HCT116 (cell line): ENCODE data around the gene MXD3. TPM values are rescaled to one million over a fixed set of nuclear protein-coding genes. Genes with fewer than 3 reads are reported as not detected.

Source experiments
- ATAC-seq: fragments of 200-7000 bp; cut with Tn5 transposase; 2 replicates; pipeline ENCODE4 v1.9.1; 2020; ENCODE audit warnings: mild to moderate bottlenecking, moderate library complexity
- BruUV-seq: library from RNA; stranded (reverse); fragments of 400-500 nt; replicated peaks from 2 replicates; lab custom pipeline; 2021; lab: Mats Ljungman, UMichigan
- CTCF ChIA-PET: fragments of 300-600 bp; sonication (Branson Sonifier 250); formaldehyde crosslinking; loops from one replicate; lab custom pipeline; 2021; ENCODE audit warnings: antibody characterized with exemption; lab: Charles Lee
- POLR2A ChIA-PET: fragments of 300-600, 350-600 bp; sonication (Branson Sonifier 250); formaldehyde crosslinking; loops from one replicate; lab custom pipeline; 2021; ENCODE audit warnings: antibody characterized with exemption; lab: Charles Lee
- RAD21 ChIA-PET, 2 experiments: fragments of 300-600 bp; sonication (Branson Sonifier 250); formaldehyde crosslinking; loops; one replicate each; lab custom pipeline; 2023; ENCODE audit warnings: low total read pairs in 2 of 2; ENCODE audit not compliant: uncharacterized antibody in 2 of 2, unreplicated experiment in 2 of 2, low non-redundant PET in 1 of 2; lab: Charles Lee
- DNase-seq: peaks from one replicate; pipeline ENCODE4 v3.0.0-alpha.2; 2010; ENCODE audit warnings: low read depth, low spot score
- H2AFZ ChIP-seq: fragments of 200-600 bp; shearing (Covaris generic), sonication (generic); 2 replicates; pipeline ENCODE4 v1.6.1; 2017; ENCODE audit warnings: low read depth, mixed run types, mixed read lengths, antibody characterized with exemption, low read length; ENCODE audit not compliant: poor library complexity, severe bottlenecking
- H3K27ac ChIP-seq: 2 replicates; pipeline ENCODE4 v1.5.1; 2012; ENCODE audit warnings: low read depth, low read length
- H3K27me3 ChIP-seq: fragments of 200-600 bp; sonication (generic); 2 replicates; pipeline ENCODE4 v1.6.1; 2016; ENCODE audit warnings: mixed run types, low read length, mixed read lengths; ENCODE audit not compliant: insufficient read depth
- H3K36me3 ChIP-seq, 2 experiments: fragments of 200-500 bp in 1 of 2; fragments of 200-600 bp in 1 of 2; sonication (Bioruptor generic) in 1 of 2; sonication (generic) in 1 of 2; 2 replicates each; pipeline versions ENCODE4 v1.5.1 to v1.6.1; 2014 to 2016; ENCODE audit warnings: low read length in 2 of 2, inconsistent platforms in 1 of 2, mixed read lengths in 1 of 2, mixed run types in 1 of 2; ENCODE audit not compliant: insufficient read depth in 2 of 2, control insufficient read depth in 1 of 2
- H3K4me1 ChIP-seq, 2 experiments: fragments of 200-600 bp in 1 of 2; sonication (generic) in 1 of 2; 2 replicates each; pipeline versions ENCODE4 v1.5.1 to v1.6.1; 2012 to 2017; ENCODE audit warnings: low read length in 2 of 2, inconsistent platforms in 1 of 2, mild to moderate bottlenecking in 1 of 2, mixed read lengths in 1 of 2, mixed run types in 1 of 2, moderate library complexity in 1 of 2; ENCODE audit not compliant: insufficient read depth in 2 of 2, control insufficient read depth in 1 of 2
- H3K4me2 ChIP-seq: fragments of 200-600 bp; sonication (generic); 2 replicates; pipeline ENCODE4 v1.6.1; 2017; ENCODE audit warnings: mixed run types, low read length, mixed read lengths
- H3K4me3 ChIP-seq, 2 experiments: fragments of 200-600 bp in 1 of 2; sonication (generic) in 1 of 2; replicated peaks in 1 of 2; 2 replicates each; pipeline ENCODE4 v1.5.1; 2011 to 2016; ENCODE audit warnings: low read length in 2 of 2, control low read depth in 1 of 2, low read depth in 1 of 2, mild to moderate bottlenecking in 1 of 2, mixed read lengths in 1 of 2, mixed run types in 1 of 2
- H3K79me2 ChIP-seq: fragments of 200-600 bp; sonication (generic); 2 replicates; pipeline ENCODE4 v1.6.1; 2017; ENCODE audit warnings: mild to moderate bottlenecking, mixed run types, low read length, moderate library complexity, mixed read lengths; ENCODE audit not compliant: insufficient read depth
- H3K9ac ChIP-seq: fragments of 200-600 bp; sonication (generic); 2 replicates; pipeline ENCODE4 v1.6.1; 2016; ENCODE audit warnings: low read length, mixed read lengths
- H3K9me2 ChIP-seq: fragments of 200-600 bp; sonication (generic), shearing (Covaris generic); 2 replicates; pipeline ENCODE4 v1.6.1; 2017; ENCODE audit warnings: mixed run types, mild to moderate bottlenecking, moderate library complexity; ENCODE audit not compliant: insufficient read depth
- H3K9me3 ChIP-seq, 2 experiments: fragments of 200-500 bp in 1 of 2; fragments of 200-600 bp in 1 of 2; sonication (Bioruptor generic) in 1 of 2; sonication (generic) in 1 of 2; 2 replicates each; pipeline ENCODE4 v1.6.1; 2014 to 2017; ENCODE audit warnings: low read length in 2 of 2, mixed read lengths in 2 of 2, inconsistent platforms in 1 of 2, low read depth in 1 of 2, mild to moderate bottlenecking in 1 of 2, mixed run types in 1 of 2, moderate library complexity in 1 of 2; ENCODE audit not compliant: control insufficient read depth in 1 of 2, insufficient read depth in 1 of 2
- H4K20me1 ChIP-seq: fragments of 200-600 bp; sonication (generic), shearing (Covaris generic); 2 replicates; pipeline ENCODE4 v1.6.1; 2017; ENCODE audit warnings: mixed run types, mild to moderate bottlenecking, moderate library complexity; ENCODE audit not compliant: insufficient read depth
- ATF3 ChIP-seq: IDR thresholded peaks from 2 replicates; pipeline ENCODE4 v1.6.1; 2012
- CEBPB ChIP-seq: IDR thresholded peaks from 2 replicates; pipeline ENCODE4 v1.6.1; 2012; ENCODE audit warnings: low read depth
- EGR1 ChIP-seq: IDR thresholded peaks from 2 replicates; pipeline ENCODE4 v1.6.1; 2012; ENCODE audit warnings: low read depth
- EZH2 ChIP-seq: fragments of 200-600 bp; sonication (generic); IDR thresholded peaks from 2 replicates; pipeline ENCODE4 v1.6.1; 2017; ENCODE audit warnings: antibody characterized with exemption, mixed run types
- JUND ChIP-seq: IDR thresholded peaks from 2 replicates; pipeline ENCODE4 v1.6.1; 2012
- RAD21 ChIP-seq: IDR thresholded peaks from 2 replicates; pipeline ENCODE4 v1.6.1; 2012; ENCODE audit warnings: low read depth, mild to moderate bottlenecking
- SP1 ChIP-seq: IDR thresholded peaks from 2 replicates; pipeline ENCODE4 v1.6.1; 2012; ENCODE audit warnings: low read depth
- SRF ChIP-seq: IDR thresholded peaks from 2 replicates; pipeline ENCODE4 v1.6.1; 2012; ENCODE audit warnings: low read depth
- YY1 ChIP-seq: IDR thresholded peaks from 2 replicates; pipeline ENCODE4 v1.6.1; 2011; ENCODE audit warnings: low read length, low read depth, moderate library complexity, mild to moderate bottlenecking; ENCODE audit not compliant: insufficient replicate concordance; ENCODE audit errors: extremely low read depth
- ZFX ChIP-seq: fragments of 450-650 bp; IDR thresholded peaks from 2 replicates; pipeline ENCODE4 v1.6.1; 2017
- intact Hi-C: fragments of 100-400 bp; cut with micrococcal nuclease; formaldehyde crosslinking; loops from 2 replicates; pipeline ENCODE4 v1.10.0; 2022
- total RNA-seq: library from RNA; stranded (reverse); gene quantifications from one replicate; pipeline ENCODE4 v1.2.1, GENCODE V29; 2021; ENCODE audit not compliant: unreplicated experiment
- TF ChIP-seq, protein P1 (sequence below), 3 experiments: fragments of 200-600 bp in 1 of 3; sonication (generic) in 1 of 3; IDR thresholded peaks in 2 of 3; conservative IDR thresholded peaks in 1 of 3; 2 replicates each; pipeline ENCODE4 v1.5.1; 2012 to 2017; ENCODE audit warnings: low read depth in 2 of 3, low read length in 2 of 3, antibody characterized with exemption in 1 of 3, borderline replicate concordance in 1 of 3, control low read depth in 1 of 3, mild to moderate bottlenecking in 1 of 3, mixed read lengths in 1 of 3, mixed run types in 1 of 3, moderate library complexity in 1 of 3; ENCODE audit not compliant: insufficient read depth in 1 of 3
- TF ChIP-seq, protein P2 (sequence below): IDR thresholded peaks from 2 replicates; pipeline ENCODE4 v1.6.1; 2012

MXD3 gene
- total RNA-seq, 1 experiment from 2014 or later: 37.6 TPM

DNA sequence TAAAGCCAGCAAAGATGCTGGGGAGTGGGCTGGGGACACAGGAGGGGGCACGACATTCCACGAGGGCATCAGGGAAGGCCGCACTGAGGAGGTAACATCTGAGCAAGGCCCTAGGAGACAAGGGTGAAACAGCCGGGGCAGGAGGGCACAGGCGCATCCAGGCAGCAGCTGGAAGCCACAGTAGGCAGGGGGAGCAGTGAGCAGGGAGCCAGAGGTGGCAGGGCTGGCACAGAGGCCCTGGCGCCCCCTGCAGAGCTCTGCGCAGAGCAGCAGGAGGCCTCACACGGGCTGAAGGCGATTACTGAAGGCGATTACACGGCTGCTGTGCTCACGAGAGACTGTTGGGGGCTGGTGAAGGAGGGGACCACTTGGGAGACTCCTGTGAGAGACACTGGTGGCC, 24.4 kb upstream of the MXD3 start:
- ChIA-PET CTCF (interaction anchor here (1.0 to 1.3 kb wide), 3 partner anchors 26 to 222 kb away, joined by 3 read pairs; no protein-coding TSS in a partner anchor), RAD21 (no interaction called here), POLR2A (no interaction called here)
- Histone ChIP-seq H3K27ac (no peak overlapping the region), H4K20me1 (no peaks in the 10 kb centered on the region), H3K27me3 (no peaks in the 10 kb centered on the region), H3K36me3 (peaks cover 30 to 35% of the 10 kb centered on the region in 2 experiments; a peak in 3 of 4 replicates), H3K9ac (no peak overlapping the region), H3K9me3 (no peaks in the 10 kb centered on the region), H3K4me3 (no peak overlapping the region), H3K4me1 (no peaks in the 10 kb centered on the region), H3K79me2 (peaks cover 14% of the 10 kb centered on the region), H3K9me2 (no peaks in the 10 kb centered on the region), H3K4me2 (no peak overlapping the region), H2AFZ (no peak overlapping the region)
- TF ChIP-seq ZFX: no peak
- TF ChIP-seq, protein P1, sequence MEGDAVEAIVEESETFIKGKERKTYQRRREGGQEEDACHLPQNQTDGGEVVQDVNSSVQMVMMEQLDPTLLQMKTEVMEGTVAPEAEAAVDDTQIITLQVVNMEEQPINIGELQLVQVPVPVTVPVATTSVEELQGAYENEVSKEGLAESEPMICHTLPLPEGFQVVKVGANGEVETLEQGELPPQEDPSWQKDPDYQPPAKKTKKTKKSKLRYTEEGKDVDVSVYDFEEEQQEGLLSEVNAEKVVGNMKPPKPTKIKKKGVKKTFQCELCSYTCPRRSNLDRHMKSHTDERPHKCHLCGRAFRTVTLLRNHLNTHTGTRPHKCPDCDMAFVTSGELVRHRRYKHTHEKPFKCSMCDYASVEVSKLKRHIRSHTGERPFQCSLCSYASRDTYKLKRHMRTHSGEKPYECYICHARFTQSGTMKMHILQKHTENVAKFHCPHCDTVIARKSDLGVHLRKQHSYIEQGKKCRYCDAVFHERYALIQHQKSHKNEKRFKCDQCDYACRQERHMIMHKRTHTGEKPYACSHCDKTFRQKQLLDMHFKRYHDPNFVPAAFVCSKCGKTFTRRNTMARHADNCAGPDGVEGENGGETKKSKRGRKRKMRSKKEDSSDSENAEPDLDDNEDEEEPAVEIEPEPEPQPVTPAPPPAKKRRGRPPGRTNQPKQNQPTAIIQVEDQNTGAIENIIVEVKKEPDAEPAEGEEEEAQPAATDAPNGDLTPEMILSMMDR (IDR thresholded peaks at IDR 0.05 in 2 of 3, conservative IDR thresholded peaks at IDR 0.05 in 1 of 3; ENCODE audit: borderline replicate concordance in 1 of 3, insufficient read depth in 1 of 3, low read depth in 2 of 3, low read length in 2 of 3): peak; percentile 59 to 96 (median 76)
- TF ChIP-seq EZH2: no peak
- no peak for TF ChIP-seq EGR1
- no peak for TF ChIP-seq CEBPB
- TF ChIP-seq, protein P2, sequence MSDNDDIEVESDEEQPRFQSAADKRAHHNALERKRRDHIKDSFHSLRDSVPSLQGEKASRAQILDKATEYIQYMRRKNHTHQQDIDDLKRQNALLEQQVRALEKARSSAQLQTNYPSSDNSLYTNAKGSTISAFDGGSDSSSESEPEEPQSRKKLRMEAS: no peak
- TF ChIP-seq SRF: no peak
- peak; percentile 58 for TF ChIP-seq RAD21
- no peak for TF ChIP-seq YY1
- no peak for TF ChIP-seq SP1
- no peak for TF ChIP-seq JUND
- no peak for TF ChIP-seq ATF3
- no TSS peak for BruUV-seq
- intact Hi-C loops: loop anchor here (1.0 kb wide), 1 partner anchor 222 kb away; no protein-coding TSS in a partner anchor
- ATAC-seq (peak; percentile 98), DNase-seq (peak; percentile 24)
